ENCODE data around the gene APOL6. TPM values are rescaled to one million over a fixed set of nuclear protein-coding genes. Genes with fewer than 3 reads are reported as not detected.

The APOL6 gene
- total and polyA plus RNA-seq, 2 experiments from 2014 or later = 8.0 to 20.8 TPM

- Histone ChIP-seq H3K27me3 (replicated peaks; ENCODE audit: insufficient read depth) (no peaks in the 10 kb centered on the region), H3K4me3 (no peak overlapping the region), H4K20me1 (ENCODE audit: insufficient read depth) (no peaks in the 10 kb centered on the region), H3K4me2 (ENCODE audit: unreplicated experiment) (no peak overlapping the region), H3K9me2 (ENCODE audit: insufficient read depth) (no peaks in the 10 kb centered on the region), H3K27ac (no peak overlapping the region), H3K9me3 (ENCODE audit: low read depth) (no peaks in the 10 kb centered on the region), H3K9ac (no peak overlapping the region), H3K4me1 (ENCODE audit: insufficient read depth) (peaks cover 26% of the 10 kb centered on the region), H3K79me2 (ENCODE audit: insufficient read depth) (no peaks in the 10 kb centered on the region), H3K36me3 (ENCODE audit: low read depth) (no peaks in the 10 kb centered on the region), H2AFZ (no peak overlapping the region), H3F3A (ENCODE audit: insufficient read depth) (peaks cover 24% of the 10 kb centered on the region)
- WGBS, 2 experiments (ENCODE audit: low coverage in 1 of 2, low lambda C conversion rate in 2 of 2, missing lambda C conversion rate in 2 of 2) = 41 to 64% methylated on average over 3 of the region's 3 CpGs
- in situ Hi-C loops (cut with MboI) = loop anchor here (10.0 kb wide), 1 partner anchor 282 kb away; no protein-coding TSS in a partner anchor
- no peak for DNase-seq
- TF ChIP-seq EZH2phosphoT487 (IDR thresholded peaks at IDR 0.05; ENCODE audit: insufficient read depth, low read depth) = no peak
- TF ChIP-seq EZH2 (IDR thresholded peaks at IDR 0.05; ENCODE audit: insufficient read depth, poor library complexity, severe bottlenecking) = no peak
Measured at GRCh38 chr22:35632935-35633334, 15.3 kb upstream of the APOL6 start.

GRCh38 chr22:35633520-35633919 lies 14.7 kb upstream of the APOL6 start:
- no peaks in the 10 kb centered on the region for H3K27me3 ChIP-seq (replicated peaks; ENCODE audit: insufficient read depth)
- in situ Hi-C loops (cut with MboI) = loop anchor here (10.0 kb wide), 1 partner anchor 281 kb away; no protein-coding TSS in a partner anchor
- no peaks in the 10 kb centered on the region for H3K79me2 ChIP-seq (ENCODE audit: insufficient read depth)
- H3K4me2 ChIP-seq (ENCODE audit: unreplicated experiment) = no peak overlapping the region
- no peak overlapping the region for H3K27ac ChIP-seq
- H2AFZ ChIP-seq = no peak overlapping the region
- H3K4me1 ChIP-seq (ENCODE audit: insufficient read depth) = peaks cover 28% of the 10 kb centered on the region
- H3K9me2 ChIP-seq (ENCODE audit: insufficient read depth) = no peaks in the 10 kb centered on the region
- 81 to 83% methylated on average over 16 to 18 of the region's 18 CpGs for WGBS, 2 experiments (ENCODE audit: low coverage in 1 of 2, low lambda C conversion rate in 2 of 2, missing lambda C conversion rate in 2 of 2)
- H3K9me3 ChIP-seq (ENCODE audit: low read depth) = no peaks in the 10 kb centered on the region
- H3K4me3 ChIP-seq = no peak overlapping the region
- H3K36me3 ChIP-seq (ENCODE audit: low read depth) = no peaks in the 10 kb centered on the region
- no peaks in the 10 kb centered on the region for H4K20me1 ChIP-seq (ENCODE audit: insufficient read depth)
- TF ChIP-seq EZH2 (IDR thresholded peaks at IDR 0.05; ENCODE audit: insufficient read depth, poor library complexity, severe bottlenecking) (no peak), EZH2phosphoT487 (IDR thresholded peaks at IDR 0.05; ENCODE audit: insufficient read depth, low read depth) (no peak)
- peaks cover 21% of the 10 kb centered on the region for H3F3A ChIP-seq (ENCODE audit: insufficient read depth)
- DNase-seq = no peak
- no peak overlapping the region for H3K9ac ChIP-seq

- in situ Hi-C loops (cut with MboI) = loop anchor here (10.0 kb wide), 1 partner anchor 281 kb away; no protein-coding TSS in a partner anchor
- H3K27ac ChIP-seq = no peak overlapping the region
- H3F3A ChIP-seq (ENCODE audit: insufficient read depth) = peaks cover 21% of the 10 kb centered on the region
Measured at GRCh38 chr22:35634015-35634414, 14.2 kb upstream of the APOL6 start.

GRCh38 chr22:35634943-35635540 lies 13.2 kb upstream of the APOL6 start:
- Histone ChIP-seq H3K4me1 (ENCODE audit: insufficient read depth) (peaks cover 21% of the 10 kb centered on the region), H3K27ac (no peak overlapping the region), H4K20me1 (ENCODE audit: insufficient read depth) (no peaks in the 10 kb centered on the region), H2AFZ (no peak overlapping the region), H3K9ac (no peak overlapping the region), H3K79me2 (ENCODE audit: insufficient read depth) (no peaks in the 10 kb centered on the region), H3F3A (ENCODE audit: insufficient read depth) (peaks cover 15% of the 10 kb centered on the region; the same call in 1 of the 2 replicates), H3K9me3 (ENCODE audit: low read depth) (no peaks in the 10 kb centered on the region), H3K36me3 (ENCODE audit: low read depth) (no peaks in the 10 kb centered on the region), H3K27me3 (replicated peaks; ENCODE audit: insufficient read depth) (no peaks in the 10 kb centered on the region), H3K4me3 (no peak overlapping the region), H3K9me2 (ENCODE audit: insufficient read depth) (no peaks in the 10 kb centered on the region), H3K4me2 (ENCODE audit: unreplicated experiment) (no peak overlapping the region)
- in situ Hi-C loops (cut with MboI) = loop anchor here (10.0 kb wide), 1 partner anchor 280 kb away; no protein-coding TSS in a partner anchor
- no peak for TF ChIP-seq EZH2 (IDR thresholded peaks at IDR 0.05; ENCODE audit: insufficient read depth, poor library complexity, severe bottlenecking)
- TF ChIP-seq EZH2phosphoT487 (IDR thresholded peaks at IDR 0.05; ENCODE audit: insufficient read depth, low read depth) = no peak
- no peak for DNase-seq
- 81 to 90% methylated on average over 3 of the region's 3 CpGs for WGBS, 2 experiments (ENCODE audit: low coverage in 1 of 2, low lambda C conversion rate in 2 of 2, missing lambda C conversion rate in 2 of 2)

More at GRCh38 chr22:35634015-35634414, 14.2 kb upstream of the APOL6 start:
- no peak for TF ChIP-seq EZH2 (IDR thresholded peaks at IDR 0.05; ENCODE audit: insufficient read depth, poor library complexity, severe bottlenecking)
- TF ChIP-seq EZH2phosphoT487 (IDR thresholded peaks at IDR 0.05; ENCODE audit: insufficient read depth, low read depth) = no peak
- H3K9ac ChIP-seq = no peak overlapping the region
- H3K4me3 ChIP-seq = no peak overlapping the region
- no peaks in the 10 kb centered on the region for H3K36me3 ChIP-seq (ENCODE audit: low read depth)
- H4K20me1 ChIP-seq (ENCODE audit: insufficient read depth) = no peaks in the 10 kb centered on the region
- peaks cover 28% of the 10 kb centered on the region for H3K4me1 ChIP-seq (ENCODE audit: insufficient read depth)
- 88 to 91% methylated on average over 5 of the region's 5 CpGs for WGBS, 2 experiments (ENCODE audit: low coverage in 1 of 2, low lambda C conversion rate in 2 of 2, missing lambda C conversion rate in 2 of 2)
- DNase-seq = no peak
- no peaks in the 10 kb centered on the region for H3K79me2 ChIP-seq (ENCODE audit: insufficient read depth)
- no peak overlapping the region for H2AFZ ChIP-seq
- no peak overlapping the region for H3K4me2 ChIP-seq (ENCODE audit: unreplicated experiment)
- no peaks in the 10 kb centered on the region for H3K27me3 ChIP-seq (replicated peaks; ENCODE audit: insufficient read depth)
- no peaks in the 10 kb centered on the region for H3K9me3 ChIP-seq (ENCODE audit: low read depth)
- H3K9me2 ChIP-seq (ENCODE audit: insufficient read depth) = no peaks in the 10 kb centered on the region
